ENCODE results near the gene FAM236A.
"Not testable (repeated sequence)": the region's sequence is repeated elsewhere in the genome, so short reads cannot be mapped to it uniquely, and the experiment has no call there.

DNA sequence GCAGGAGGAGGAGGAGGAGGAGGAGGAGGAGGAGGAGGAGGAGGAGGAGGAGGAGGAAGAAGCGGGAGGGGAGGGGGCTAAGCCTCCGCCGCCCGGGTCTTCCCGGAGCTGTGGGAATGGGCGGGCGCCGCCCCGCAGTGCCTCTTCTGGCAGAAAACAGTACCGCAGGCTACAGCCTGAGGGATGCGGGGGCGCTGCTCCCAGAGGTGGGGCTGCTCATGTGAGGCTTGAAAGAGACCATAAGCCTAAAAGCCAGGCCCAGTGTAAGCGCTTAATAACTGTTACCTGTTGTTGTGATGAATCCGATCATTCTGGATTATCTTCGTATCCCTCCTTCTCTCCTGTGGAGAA is 5.8 kb downstream of the FAM236A start, which contains the start of gene DMRTC1:
- TF ChIP-seq CTCF (conservative IDR thresholded peaks at IDR 0.05); ZFX (IDR thresholded peaks at IDR 0.05): not testable (repeated sequence)

All from C4-2B (cell line).